GM12874 (cell line): ENCODE data around the gene SGPP1.

Experiments used
- TF ChIP-seq, protein P1 (sequence below): IDR thresholded peaks from 2 replicates; pipeline ENCODE4 v1.5.1; 2011; ENCODE audit warnings: low read depth, mild to moderate bottlenecking, control low read depth, low read length, moderate library complexity; ENCODE audit not compliant: insufficient read depth

Gene SGPP1

DNA sequence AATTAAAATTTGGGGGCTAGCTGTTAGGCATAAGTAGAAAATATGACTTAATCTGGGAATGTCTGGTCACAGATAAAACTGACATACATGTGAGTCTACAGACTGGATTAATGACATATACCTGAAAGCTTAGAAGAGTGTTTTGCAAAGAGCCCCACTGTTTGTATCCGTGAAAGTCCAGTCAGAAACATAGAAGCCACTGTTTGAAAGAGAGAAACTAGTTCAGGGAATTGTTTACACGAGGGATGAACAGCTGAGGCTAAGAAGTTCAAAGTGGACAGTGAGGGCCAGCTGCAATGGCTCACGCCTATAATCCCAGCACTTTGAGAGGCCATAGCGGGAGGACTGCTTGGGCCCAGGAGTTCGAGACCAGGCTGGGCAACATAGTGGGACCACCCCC, 36.2 kb upstream of the SGPP1 start:
- TF ChIP-seq, protein P1, sequence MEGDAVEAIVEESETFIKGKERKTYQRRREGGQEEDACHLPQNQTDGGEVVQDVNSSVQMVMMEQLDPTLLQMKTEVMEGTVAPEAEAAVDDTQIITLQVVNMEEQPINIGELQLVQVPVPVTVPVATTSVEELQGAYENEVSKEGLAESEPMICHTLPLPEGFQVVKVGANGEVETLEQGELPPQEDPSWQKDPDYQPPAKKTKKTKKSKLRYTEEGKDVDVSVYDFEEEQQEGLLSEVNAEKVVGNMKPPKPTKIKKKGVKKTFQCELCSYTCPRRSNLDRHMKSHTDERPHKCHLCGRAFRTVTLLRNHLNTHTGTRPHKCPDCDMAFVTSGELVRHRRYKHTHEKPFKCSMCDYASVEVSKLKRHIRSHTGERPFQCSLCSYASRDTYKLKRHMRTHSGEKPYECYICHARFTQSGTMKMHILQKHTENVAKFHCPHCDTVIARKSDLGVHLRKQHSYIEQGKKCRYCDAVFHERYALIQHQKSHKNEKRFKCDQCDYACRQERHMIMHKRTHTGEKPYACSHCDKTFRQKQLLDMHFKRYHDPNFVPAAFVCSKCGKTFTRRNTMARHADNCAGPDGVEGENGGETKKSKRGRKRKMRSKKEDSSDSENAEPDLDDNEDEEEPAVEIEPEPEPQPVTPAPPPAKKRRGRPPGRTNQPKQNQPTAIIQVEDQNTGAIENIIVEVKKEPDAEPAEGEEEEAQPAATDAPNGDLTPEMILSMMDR: no peak

DNA sequence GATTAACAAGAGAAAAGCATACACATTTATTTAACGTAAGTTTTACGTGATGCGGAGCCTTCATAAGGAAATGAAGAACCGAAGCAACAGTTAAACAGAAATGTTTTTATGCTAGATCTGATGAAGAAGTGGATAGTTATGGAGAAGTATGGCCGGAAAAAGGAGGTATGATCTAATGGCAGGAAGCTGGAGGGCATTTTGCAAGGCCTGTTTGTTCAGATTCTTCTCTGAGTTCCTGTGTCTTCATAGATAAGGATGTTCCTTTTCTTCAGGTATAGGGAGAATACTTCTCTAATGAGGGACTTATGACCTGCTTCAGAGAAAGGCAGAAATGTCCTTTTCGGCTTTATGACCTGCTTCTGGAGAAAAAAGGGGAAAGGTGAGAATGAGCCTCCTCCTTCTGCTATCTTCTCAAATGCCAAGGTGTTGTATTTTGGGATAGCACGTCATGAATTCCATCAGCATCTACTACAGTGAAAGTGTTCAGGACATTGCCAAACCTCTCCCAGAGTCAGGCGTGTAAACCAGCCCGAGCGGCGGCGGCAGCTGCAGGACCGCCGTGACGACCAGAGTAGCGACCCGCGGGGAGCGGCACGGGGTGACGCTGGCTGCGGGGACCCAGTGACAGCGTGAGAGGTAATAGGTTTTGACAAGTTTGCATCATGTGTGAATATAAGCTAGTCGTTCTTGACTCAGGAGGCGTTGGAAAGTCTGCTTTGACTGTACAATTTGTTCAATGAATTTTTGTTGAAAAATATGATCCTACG, 33.7 kb upstream of the SGPP1 start:
- TF ChIP-seq, protein P1: no peak

- TF ChIP-seq, protein P1: no peak
These were observed 32.1 kb upstream of the SGPP1 start for GRCh38 chr14:63760014-63760413.

GRCh38 chr14:63759456-63759855, 31.6 kb upstream of the SGPP1 start:
- TF ChIP-seq, protein P1: no peak

GRCh38 chr14:63757211-63757610, 29.3 kb upstream of the SGPP1 start:
- TF ChIP-seq, protein P1: no peak

DNA sequence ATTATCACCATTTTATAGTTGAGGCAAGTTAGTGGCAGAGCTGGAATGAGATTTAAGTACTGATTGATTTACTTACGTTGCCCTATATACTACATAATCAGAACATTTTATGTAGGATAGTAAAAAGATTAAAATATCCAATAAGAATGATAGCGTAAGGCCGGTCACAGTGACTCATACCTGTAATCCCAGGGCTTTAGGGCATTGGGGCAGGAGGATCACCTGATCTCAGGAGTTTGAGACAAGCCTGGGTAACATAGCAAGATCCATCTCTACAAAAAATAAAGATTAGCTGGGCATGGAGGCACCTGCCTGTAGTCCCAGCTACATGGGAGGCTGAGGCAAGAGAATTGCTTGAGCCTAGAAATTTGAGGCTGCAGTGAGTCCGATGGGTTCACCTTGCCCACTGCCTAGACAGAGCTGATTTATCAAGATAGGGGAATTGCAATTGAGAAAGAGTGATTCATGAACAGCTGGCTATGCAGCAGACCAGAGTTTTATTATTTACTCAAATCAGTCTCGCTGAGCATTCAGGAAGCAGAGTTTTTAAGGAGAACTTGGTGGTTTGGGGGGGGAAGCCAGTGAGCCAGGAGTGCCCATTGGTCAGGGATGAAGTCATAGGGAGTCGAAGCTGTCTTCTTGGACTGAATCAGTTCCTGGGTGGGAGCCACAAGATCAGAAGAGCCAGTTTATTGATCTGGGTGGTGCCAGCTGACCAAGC, 24.7 kb upstream of the SGPP1 start:
- TF ChIP-seq, protein P1: no peak

DNA sequence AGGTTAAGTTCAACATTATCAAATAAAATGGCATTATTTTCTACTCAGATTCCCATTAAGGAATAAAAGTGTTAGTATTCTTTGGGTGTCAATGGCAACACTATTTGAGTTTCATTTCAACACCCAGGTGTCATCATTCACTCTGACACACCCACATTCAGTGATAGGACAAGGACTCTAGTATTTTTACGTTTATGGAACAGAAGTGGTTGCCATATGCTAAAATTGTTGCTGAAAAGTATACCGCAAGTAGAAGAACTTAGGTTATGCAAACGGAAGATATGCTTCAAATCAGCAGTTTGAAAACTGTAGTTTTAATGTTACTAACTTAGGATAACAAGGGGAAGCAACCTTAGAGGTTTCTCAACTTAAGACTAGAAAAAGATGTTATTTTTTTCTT, 20.0 kb upstream of the SGPP1 start:
- TF ChIP-seq, protein P1: no peak
